ENCODE measurements around the gene ZNF761. TPM values are rescaled to one million over a fixed set of nuclear protein-coding genes. Genes with fewer than 3 reads are reported as not detected.
A peak's percentile ranks its signal among the peaks of the same experiment; 100 is the strongest.
"Not testable (repeated sequence)": the region's sequence is repeated elsewhere in the genome, so short reads cannot be mapped to it uniquely, and the experiment has no call there.

Gene ZNF761
- 10 to 100 TPM; 10.5 to 11.4 TPM for total RNA-seq

DNA sequence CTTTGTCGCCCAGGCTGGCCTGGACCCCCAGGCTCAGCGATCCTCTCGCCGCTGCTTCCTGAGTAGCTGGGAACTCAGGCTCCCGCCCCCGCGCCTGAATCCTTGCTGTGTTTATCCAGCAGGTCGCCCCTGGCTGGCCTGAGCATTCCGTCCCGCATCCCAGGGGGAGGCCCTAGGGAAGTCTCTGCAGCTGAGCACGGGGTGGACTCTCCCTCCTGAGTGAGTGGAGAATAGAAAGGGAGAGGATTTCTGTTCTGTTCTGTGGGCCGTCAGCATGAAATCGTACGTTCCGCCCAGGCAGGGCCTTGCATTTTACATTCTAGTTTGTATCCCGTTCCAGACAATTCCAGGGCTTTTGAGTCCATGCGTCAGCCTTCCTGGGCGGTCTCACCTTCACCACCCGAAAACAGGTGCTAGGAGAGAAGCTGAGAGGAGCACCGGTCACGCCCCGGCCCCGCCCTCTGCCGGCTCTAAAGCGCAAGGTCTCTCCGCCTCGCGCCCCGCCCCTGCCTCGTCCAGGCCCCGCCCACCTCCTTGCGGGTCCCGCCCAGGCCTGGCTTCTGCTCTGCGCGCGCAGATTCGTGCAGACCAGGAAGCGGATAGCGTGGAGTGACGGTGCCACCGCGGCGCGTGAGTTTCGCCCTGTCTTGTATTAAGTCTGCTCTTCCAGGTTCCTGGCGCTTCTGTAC, at the start of gene ZNF761:
ZNF761 (plus strand) TSS at position 586 of the 689 bp plus-strand sequence. CDS start 15,285 bp downstream, outside the sequence.
- peak within 1 kb of the TSS; percentile 83 for H3K27ac Mint-ChIP-seq
- ChIA-PET POLR2A (interaction anchor here (0.9 kb wide), 1 partner anchor 98 kb away, joined by 3 read pairs; the partner anchor contains the start of gene ZNF845), CTCF (no interaction called here)
- ATAC-seq (peak; percentile 99), DNase-seq (peak; percentile 98)
- H3K27me3 Mint-ChIP-seq, result no peaks in the 10 kb centered on the region
- peaks cover 36% of the 10 kb centered on the region for H3K36me3 Mint-ChIP-seq (ENCODE audit: low read depth)
- peak within 1 kb of the TSS; percentile 94 for H3K4me3 Mint-ChIP-seq
- H3K4me1 Mint-ChIP-seq, result peaks cover 26% of the 10 kb centered on the region
- intact Hi-C loops (cut with DNase I, micrococcal nuclease), result loop anchor here (1.0 to 5.0 kb wide), 10 partner anchors 35 to 771 kb away; partner anchors contain the start of genes ZNF765 (in 2 of the 2), ZNF813 (in 2 of the 2), RPS9 (in 1 of the 2) and ZNF160 (in 1 of the 2)
- H3K9me3 Mint-ChIP-seq (ENCODE audit: low read depth), result peaks cover 14% of the 10 kb centered on the region

DNA sequence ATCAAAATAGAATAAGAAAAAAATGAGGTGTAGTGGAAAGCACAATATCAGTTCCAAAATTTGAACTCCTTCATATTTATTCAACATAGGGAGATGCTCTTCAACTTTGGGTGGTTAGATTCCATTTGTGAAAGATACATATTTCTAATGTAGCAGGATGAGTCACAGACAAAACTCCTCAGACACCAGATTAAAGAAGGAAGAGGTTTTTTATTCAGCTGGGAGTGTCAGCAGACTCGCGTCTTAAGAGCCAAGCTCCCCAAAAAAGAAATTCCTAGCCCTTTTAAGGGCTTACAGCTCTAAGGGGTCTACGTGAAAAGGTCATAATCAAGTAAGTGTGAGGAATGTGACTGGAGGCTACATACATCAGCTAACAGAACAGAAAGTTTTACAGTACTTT, 43.6 kb upstream of the ZNF761 start:
- H3K9me3 Mint-ChIP-seq (ENCODE audit: low read depth), result peaks cover 56% of the 10 kb centered on the region
- H3K36me3 Mint-ChIP-seq (ENCODE audit: low read depth), result peaks cover 51% of the 10 kb centered on the region
- no peak overlapping the region for H3K4me3 Mint-ChIP-seq
- CTCF ChIA-PET, result no interaction called here
- no peaks in the 10 kb centered on the region for H3K27me3 Mint-ChIP-seq
- no peak overlapping the region for H3K27ac Mint-ChIP-seq
- POLR2A ChIA-PET, result no interaction called here
- intact Hi-C loops (cut with DNase I, micrococcal nuclease), result no loop called here
- no peak for DNase-seq
- no peaks in the 10 kb centered on the region for H3K4me1 Mint-ChIP-seq
- ATAC-seq, result no peak

DNA sequence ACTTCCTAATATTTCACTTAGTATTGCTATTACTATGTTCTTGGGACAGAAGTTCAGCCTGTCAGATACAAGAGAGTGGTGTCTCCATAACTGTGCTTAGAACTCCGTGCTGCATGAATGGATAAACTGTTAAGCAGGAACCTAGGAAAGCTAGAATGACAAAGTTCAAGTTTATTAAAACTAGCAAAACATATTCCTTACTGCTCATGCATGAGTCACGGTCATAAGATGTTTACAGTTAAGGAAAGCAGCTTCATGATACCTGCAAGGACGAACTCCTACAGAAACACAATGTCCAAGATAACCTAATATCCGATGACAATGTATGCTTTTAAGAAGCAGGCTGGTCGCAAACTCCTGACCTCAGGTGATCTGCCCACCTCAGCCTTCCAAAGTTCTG, 42.9 kb upstream of the ZNF761 start:
- Mint-ChIP-seq H3K4me1 (peaks cover 1% of the 10 kb centered on the region), H3K4me3 (no peak overlapping the region), H3K9me3 (ENCODE audit: low read depth) (peaks cover 51% of the 10 kb centered on the region), H3K27ac (no peak overlapping the region), H3K36me3 (ENCODE audit: low read depth) (peaks cover 44% of the 10 kb centered on the region), H3K27me3 (no peaks in the 10 kb centered on the region)
- DNase-seq (no peak), ATAC-seq (no peak)
- ChIA-PET CTCF (no interaction called here), POLR2A (no interaction called here)
- intact Hi-C loops (cut with DNase I, micrococcal nuclease), result no loop called here

DNA sequence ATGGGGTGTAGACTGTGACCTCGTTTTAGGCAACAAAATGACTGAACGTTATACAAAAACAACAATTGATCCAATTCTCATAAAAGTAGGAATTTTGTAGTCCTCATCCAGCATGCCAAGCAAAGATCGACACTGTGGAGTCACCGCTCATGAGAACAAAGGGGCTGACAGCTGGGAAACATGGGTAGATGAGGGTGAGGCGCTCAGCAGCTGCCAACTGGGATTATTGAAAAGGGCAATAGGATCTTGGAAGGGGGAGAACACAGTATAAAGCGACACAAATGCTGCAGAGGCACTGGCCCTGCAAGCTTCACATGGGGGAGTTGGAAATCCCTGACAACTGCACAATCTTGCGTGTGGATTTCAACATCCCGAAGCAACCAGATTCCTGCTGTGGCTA, 42.2 kb upstream of the ZNF761 start:
- intact Hi-C loops (cut with DNase I, micrococcal nuclease), result no loop called here
- Mint-ChIP-seq H3K27ac (peak overlapping the region; percentile 19), H3K4me3 (no peak overlapping the region), H3K27me3 (no peaks in the 10 kb centered on the region), H3K36me3 (ENCODE audit: low read depth) (peaks cover 39% of the 10 kb centered on the region), H3K9me3 (ENCODE audit: low read depth) (peaks cover 50% of the 10 kb centered on the region), H3K4me1 (peaks cover 3% of the 10 kb centered on the region)
- ChIA-PET POLR2A (no interaction called here), CTCF (no interaction called here)
- ATAC-seq, result no peak
- DNase-seq, result no peak

DNA sequence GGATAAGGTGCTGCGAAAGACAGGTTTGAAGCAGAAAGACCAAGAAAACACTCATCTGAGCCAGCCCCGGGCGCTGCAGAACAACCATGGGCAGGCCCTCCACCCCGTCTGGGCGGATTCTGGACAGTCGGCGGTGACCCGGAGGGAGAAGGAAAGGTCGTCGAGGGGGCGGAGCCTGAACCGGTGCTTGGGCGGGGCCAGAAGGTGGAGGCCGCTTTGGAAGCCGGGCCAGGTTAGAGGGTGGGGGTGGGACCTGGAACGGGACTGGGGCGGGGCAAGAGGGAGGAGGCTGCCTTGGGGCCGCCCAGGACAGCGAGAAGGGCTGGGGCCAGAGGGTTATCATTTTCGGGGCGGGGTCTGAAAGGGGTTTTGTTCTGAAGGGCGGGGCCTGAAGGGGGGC, 41.8 kb upstream of the ZNF761 start:
- CTCF ChIA-PET, result no interaction called here

DNA sequence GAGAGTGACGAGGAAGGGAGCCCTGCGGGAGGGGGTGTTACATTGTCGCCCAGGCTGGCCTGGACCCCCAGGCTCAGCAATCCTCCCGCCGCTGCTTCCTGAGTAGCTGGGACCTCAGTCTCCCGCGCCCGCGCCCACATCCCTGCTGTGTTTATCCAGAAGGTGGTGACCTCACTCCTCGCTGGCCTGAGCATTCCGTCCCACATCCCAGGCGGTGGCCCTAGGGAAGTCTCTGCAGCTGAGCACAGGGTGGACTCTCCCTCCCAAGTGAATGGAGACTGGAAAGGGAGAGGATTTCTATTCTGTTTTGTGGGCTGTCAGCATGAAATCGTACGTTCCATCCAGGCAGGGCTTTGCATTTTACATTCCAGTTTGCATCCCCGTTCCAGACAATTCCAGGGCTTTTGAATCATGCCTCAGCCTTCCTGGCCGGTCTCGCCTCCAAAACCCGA, 37.2 kb upstream of the ZNF761 start:
- Mint-ChIP-seq H3K27ac (peak overlapping the region; percentile 89), H3K27me3 (no peaks in the 10 kb centered on the region), H3K4me3 (peak overlapping the region; percentile 84), H3K36me3 (ENCODE audit: low read depth) (peaks cover 23% of the 10 kb centered on the region), H3K9me3 (ENCODE audit: low read depth) (peaks cover 16% of the 10 kb centered on the region), H3K4me1 (peaks cover 23% of the 10 kb centered on the region)
- CTCF ChIA-PET, result no interaction called here
- POLR2A ChIA-PET, result interaction anchor here (0.5 to 0.6 kb wide), 2 partner anchors 161 to 791 kb away, joined by 3 to 4 read pairs; no protein-coding TSS in a partner anchor
- intact Hi-C loops (cut with DNase I, micrococcal nuclease), result no loop called here
- no peak for ATAC-seq
- peak; percentile 6 for DNase-seq

More for the DNA sequence above, 41.8 kb upstream of the ZNF761 start:
- Mint-ChIP-seq H3K27ac (no peak overlapping the region), H3K36me3 (ENCODE audit: low read depth) (peaks cover 37% of the 10 kb centered on the region), H3K27me3 (no peaks in the 10 kb centered on the region), H3K4me1 (peaks cover 5% of the 10 kb centered on the region), H3K4me3 (no peak overlapping the region), H3K9me3 (ENCODE audit: low read depth) (peaks cover 46% of the 10 kb centered on the region)
- intact Hi-C loops (cut with DNase I, micrococcal nuclease), result no loop called here
- peak; percentile 6 for DNase-seq
- POLR2A ChIA-PET, result no interaction called here
- ATAC-seq, result no peak

DNA sequence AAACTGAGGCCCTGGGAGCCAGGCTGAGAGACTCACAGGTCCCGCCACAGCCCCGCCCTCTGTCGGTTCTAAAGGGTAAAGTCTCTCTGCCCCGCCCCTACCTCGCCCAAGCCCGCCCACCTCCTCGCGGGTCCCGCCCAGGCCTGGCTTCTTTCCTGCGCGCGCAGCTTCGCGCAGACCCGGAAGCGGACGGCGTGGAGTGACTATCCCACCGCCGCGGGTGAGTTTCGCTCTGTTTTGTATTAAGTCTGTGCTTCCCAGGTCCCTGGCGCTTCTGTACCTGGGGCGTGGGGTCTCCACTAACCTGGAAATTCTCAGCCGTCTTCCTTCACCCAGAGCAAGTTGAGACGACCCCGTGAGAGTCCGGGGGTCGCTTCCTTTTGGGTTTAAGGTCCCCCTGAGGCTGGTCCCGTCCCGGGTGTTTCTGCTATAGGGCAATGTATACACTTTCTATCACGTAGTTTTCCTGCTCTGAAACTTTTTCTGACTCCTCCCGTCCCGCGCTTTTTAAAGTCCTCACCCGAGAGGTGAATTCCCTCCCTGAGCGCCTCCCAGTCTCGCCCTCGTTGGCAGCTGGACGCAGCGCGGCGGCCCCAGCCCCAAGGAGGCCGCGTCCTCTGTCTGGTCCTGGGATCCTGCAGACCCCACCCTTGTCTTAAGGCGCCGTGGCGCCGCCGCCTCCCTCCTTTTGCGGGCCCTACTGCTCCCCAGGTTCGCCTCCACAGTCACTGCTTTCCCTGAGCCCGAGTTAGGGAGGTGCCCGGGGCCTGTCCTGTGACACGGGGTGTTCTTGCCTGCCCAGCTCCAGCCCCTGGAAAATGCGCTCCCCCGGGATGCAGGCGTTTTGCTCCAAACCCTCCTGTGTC, 36.6 kb upstream of the ZNF761 start, which contains the start of gene ZNF765:
ZNF765 (plus strand) TSS at position 176 of the 866 bp plus-strand sequence. CDS start 2,867 bp downstream, outside the sequence.
- POLR2A ChIA-PET, result interaction anchor here (0.5 to 0.6 kb wide), 2 partner anchors 160 to 791 kb away, joined by 3 to 4 read pairs; no protein-coding TSS in a partner anchor
- Mint-ChIP-seq H3K36me3 (ENCODE audit: low read depth) (peaks cover 26% of the 10 kb centered on the region), H3K4me1 (peaks cover 25% of the 10 kb centered on the region), H3K27ac (peak within 1 kb of the TSS; percentile 89), H3K4me3 (peak within 1 kb of the TSS; percentile 84), H3K9me3 (ENCODE audit: low read depth) (peaks cover 15% of the 10 kb centered on the region), H3K27me3 (no peaks in the 10 kb centered on the region)
- ATAC-seq, result peak; percentile 99
- CTCF ChIA-PET, result no interaction called here
- DNase-seq, result peak; percentile 98
- intact Hi-C loops (cut with DNase I, micrococcal nuclease), result loop anchor here (1.0 kb wide), 10 partner anchors 30 to 660 kb away; partner anchors contain the start of genes ZNF525 (in 2 of the 2), ZNF761 (in 2 of the 2), ZNF845 (in 2 of the 2) and ZNF160 (in 1 of the 2)

DNA sequence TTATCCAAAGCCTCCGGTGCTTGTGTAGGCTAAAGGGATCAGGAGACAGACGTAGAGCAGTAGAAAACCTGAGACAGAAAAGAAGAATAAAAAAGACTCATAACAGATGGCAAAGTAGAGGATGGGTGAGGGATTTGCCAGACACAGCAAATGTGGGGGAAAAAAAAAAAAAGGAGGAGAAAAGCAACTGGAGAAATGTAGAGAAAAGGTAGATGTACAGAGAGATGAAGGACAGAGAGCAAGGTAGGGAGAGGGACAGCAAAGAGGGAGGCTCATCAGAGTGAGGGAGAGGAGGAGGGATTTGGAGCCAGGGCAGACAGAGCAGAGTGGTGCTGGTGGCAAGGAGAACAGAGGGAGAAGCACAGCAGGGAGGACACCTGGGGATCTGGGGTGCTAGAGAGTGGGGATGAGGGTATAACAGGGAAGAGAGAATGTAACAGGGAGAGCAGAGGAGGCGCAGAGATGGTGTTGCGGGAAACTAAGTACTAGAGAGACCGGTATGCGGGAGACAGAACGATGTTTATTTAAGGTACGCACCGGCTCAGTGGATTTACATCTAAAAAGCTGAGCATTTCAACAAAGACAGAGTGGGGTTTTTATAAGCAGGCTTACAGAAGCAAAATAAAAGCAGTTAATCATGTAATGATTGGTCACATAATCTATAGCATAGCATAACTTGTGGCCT, 35.8 kb upstream of the ZNF761 start:
- H3K27me3 Mint-ChIP-seq, POLR2A ChIA-PET, DNase-seq, ATAC-seq: not testable (repeated sequence)
- CTCF ChIA-PET, result interaction anchor here (0.6 to 1.5 kb wide), 2 partner anchors 29 to 1004 kb away, joined by 3 to 4 read pairs; no protein-coding TSS in a partner anchor
- H3K36me3 Mint-ChIP-seq (ENCODE audit: low read depth), result peaks cover 31% of the 10 kb centered on the region
- peak overlapping the region; percentile 84 for H3K4me3 Mint-ChIP-seq
- peaks cover 11% of the 10 kb centered on the region for H3K9me3 Mint-ChIP-seq (ENCODE audit: low read depth)
- H3K4me1 Mint-ChIP-seq, result peaks cover 26% of the 10 kb centered on the region
- intact Hi-C loops (cut with DNase I, micrococcal nuclease), result loop anchor here (1.0 kb wide), 10 partner anchors 31 to 661 kb away; partner anchors contain the start of genes ZNF525 (in 2 of the 2), ZNF761 (in 2 of the 2), ZNF845 (in 2 of the 2) and ZNF160 (in 1 of the 2)
- peak overlapping the region; percentile 89 for H3K27ac Mint-ChIP-seq

DNA sequence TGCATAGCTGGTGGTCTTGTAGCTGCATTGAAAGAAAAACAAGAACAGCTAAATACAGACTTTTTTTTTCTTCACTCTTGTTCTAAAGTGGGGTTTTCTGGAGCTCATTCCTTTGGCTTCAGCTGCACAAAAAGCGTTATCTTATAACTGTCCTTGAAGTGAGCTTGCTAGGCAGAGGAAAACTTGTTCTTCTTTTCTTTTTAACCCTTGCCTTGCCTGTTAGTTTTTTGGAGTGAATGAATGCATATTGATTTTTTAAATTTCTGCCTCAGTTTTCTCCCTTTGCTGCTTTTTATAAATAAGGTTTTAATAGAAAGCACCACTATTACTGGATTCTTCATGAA, 35.3 kb upstream of the ZNF761 start:
- peaks cover 26% of the 10 kb centered on the region for H3K4me1 Mint-ChIP-seq
- intact Hi-C loops (cut with DNase I, micrococcal nuclease), result no loop called here
- DNase-seq (no peak), ATAC-seq (no peak)
- H3K27ac Mint-ChIP-seq, result no peak overlapping the region
- no peaks in the 10 kb centered on the region for H3K27me3 Mint-ChIP-seq
- CTCF ChIA-PET, result interaction anchor here (1.5 kb wide), 1 partner anchor 29 kb away, joined by 4 read pairs; no protein-coding TSS in a partner anchor
- POLR2A ChIA-PET, result no interaction called here
- H3K36me3 Mint-ChIP-seq (ENCODE audit: low read depth), result peaks cover 33% of the 10 kb centered on the region
- H3K4me3 Mint-ChIP-seq, result peak overlapping the region; percentile 84
- peaks cover 11% of the 10 kb centered on the region for H3K9me3 Mint-ChIP-seq (ENCODE audit: low read depth)

DNA sequence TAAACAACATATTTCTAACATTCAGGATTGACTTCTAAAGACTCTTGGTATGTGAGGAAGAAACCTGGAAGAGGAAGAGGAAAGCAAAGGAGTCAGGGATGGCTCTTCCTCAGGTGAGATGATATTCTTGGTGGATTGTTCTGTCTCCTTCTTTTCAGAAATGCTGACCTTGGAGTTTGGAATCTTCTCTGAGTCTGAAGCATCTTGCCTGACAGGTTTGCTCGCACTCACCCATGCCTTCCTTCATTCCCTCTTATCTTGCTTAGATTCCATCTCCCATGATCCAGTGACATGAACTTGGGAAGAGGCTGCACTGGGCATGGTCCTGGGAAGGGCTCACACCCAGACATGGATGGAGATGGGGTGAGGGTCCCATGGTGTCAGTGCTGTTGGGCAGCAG, 33.9 kb upstream of the ZNF761 start:
- H3K36me3 Mint-ChIP-seq (ENCODE audit: low read depth), result peaks cover 47% of the 10 kb centered on the region
- POLR2A ChIA-PET; H3K27me3 Mint-ChIP-seq; CTCF ChIA-PET; intact Hi-C loops (cut with DNase I, micrococcal nuclease); ATAC-seq; H3K4me3 Mint-ChIP-seq; DNase-seq; H3K27ac Mint-ChIP-seq: not testable (repeated sequence)
- H3K4me1 Mint-ChIP-seq, result peaks cover 26% of the 10 kb centered on the region
- peaks cover 15% of the 10 kb centered on the region for H3K9me3 Mint-ChIP-seq (ENCODE audit: low read depth)

Measured in activated CD4-positive, alpha-beta T cell treated with anti-CD3 and anti-CD28 coated beads for 36 hours (primary cell).